ENCODE results near the gene SLAMF7. TPM values are rescaled to one million over a fixed set of nuclear protein-coding genes. Genes with fewer than 3 reads are reported as not detected.

Gene SLAMF7
- total RNA-seq, 1 experiment from 2014 or later, result 2.6 TPM

GRCh38 chr1:160773093-160773492 lies 34.0 kb downstream of the SLAMF7 start:
- Mint-ChIP-seq H3K4me3 (ENCODE audit: low read depth, unreplicated experiment) (no peak overlapping the region), H3K36me3 (ENCODE audit: insufficient read depth, unreplicated experiment) (no peaks in the 10 kb centered on the region), H3K27me3 (ENCODE audit: unreplicated experiment) (peaks cover 15% of the 10 kb centered on the region), H3K4me1 (ENCODE audit: low read depth, unreplicated experiment) (peaks cover 2% of the 10 kb centered on the region), H3K27ac (ENCODE audit: unreplicated experiment) (no peak overlapping the region), H3K9me3 (ENCODE audit: low read depth, unreplicated experiment) (no peaks in the 10 kb centered on the region)
- no TSS peak for BruUV-seq (replicated peaks)
- CTCF ChIA-PET, result no interaction called here
- intact Hi-C loops (cut with micrococcal nuclease; ENCODE audit: unreplicated experiment), result no loop called here
- TF ChIP-seq CTCF (IDR thresholded peaks at IDR 0.05; ENCODE audit: unreplicated experiment), result no peak
- DNase-seq, result no peak

GRCh38 chr1:160774886-160775719 lies 36.1 kb downstream of the SLAMF7 start:
- intact Hi-C loops (cut with micrococcal nuclease; ENCODE audit: unreplicated experiment), result no loop called here
- no peak for DNase-seq
- no peak overlapping the region for H3K27ac Mint-ChIP-seq (ENCODE audit: unreplicated experiment)
- TF ChIP-seq CTCF (IDR thresholded peaks at IDR 0.05; ENCODE audit: unreplicated experiment), result no peak
- H3K9me3 Mint-ChIP-seq (ENCODE audit: low read depth, unreplicated experiment), result no peaks in the 10 kb centered on the region
- BruUV-seq (replicated peaks), result no TSS peak
- H3K4me3 Mint-ChIP-seq (ENCODE audit: low read depth, unreplicated experiment), result no peak overlapping the region
- H3K4me1 Mint-ChIP-seq (ENCODE audit: low read depth, unreplicated experiment), result peaks cover under 1% of the 10 kb centered on the region
- H3K27me3 Mint-ChIP-seq (ENCODE audit: unreplicated experiment), result peaks cover 6% of the 10 kb centered on the region
- CTCF ChIA-PET, result interaction anchor here (0.5 to 0.6 kb wide), 2 partner anchors 215 to 357 kb away, joined by 3 to 5 read pairs; no protein-coding TSS in a partner anchor
- no peaks in the 10 kb centered on the region for H3K36me3 Mint-ChIP-seq (ENCODE audit: insufficient read depth, unreplicated experiment)

GRCh38 chr1:160776178-160776577 lies 37.1 kb downstream of the SLAMF7 start:
- intact Hi-C loops (cut with micrococcal nuclease; ENCODE audit: unreplicated experiment), result no loop called here

GRCh38 chr1:160777486-160778089 lies 38.5 kb downstream of the SLAMF7 start:
- intact Hi-C loops (cut with micrococcal nuclease; ENCODE audit: unreplicated experiment), result loop anchor here (1.0 kb wide), 1 partner anchor 53 kb away; no protein-coding TSS in a partner anchor
- no TSS peak for BruUV-seq (replicated peaks)
- peaks cover 24% of the 10 kb centered on the region for H3K4me1 Mint-ChIP-seq (ENCODE audit: low read depth, unreplicated experiment)
- no peaks in the 10 kb centered on the region for H3K27me3 Mint-ChIP-seq (ENCODE audit: unreplicated experiment)
- H3K4me3 Mint-ChIP-seq (ENCODE audit: low read depth, unreplicated experiment), result no peak overlapping the region
- peak; percentile 68 for TF ChIP-seq CTCF (IDR thresholded peaks at IDR 0.05; ENCODE audit: unreplicated experiment)
- H3K27ac Mint-ChIP-seq (ENCODE audit: unreplicated experiment), result no peak overlapping the region
- DNase-seq, result peak; percentile 58
- peaks cover 7% of the 10 kb centered on the region for H3K36me3 Mint-ChIP-seq (ENCODE audit: insufficient read depth, unreplicated experiment)
- H3K9me3 Mint-ChIP-seq (ENCODE audit: low read depth, unreplicated experiment), result no peaks in the 10 kb centered on the region
- CTCF ChIA-PET, result interaction anchor here (1.9 to 2.2 kb wide), 2 partner anchors 53 to 173 kb away, joined by 6 to 13 read pairs; no protein-coding TSS in a partner anchor

More at GRCh38 chr1:160776178-160776577, 37.1 kb downstream of the SLAMF7 start:
- H3K27ac Mint-ChIP-seq (ENCODE audit: unreplicated experiment), result no peak overlapping the region
- peaks cover 11% of the 10 kb centered on the region for H3K4me1 Mint-ChIP-seq (ENCODE audit: low read depth, unreplicated experiment)
- H3K4me3 Mint-ChIP-seq (ENCODE audit: low read depth, unreplicated experiment), result no peak overlapping the region
- no peak for DNase-seq
- TF ChIP-seq CTCF (IDR thresholded peaks at IDR 0.05; ENCODE audit: unreplicated experiment), result no peak
- peaks cover under 1% of the 10 kb centered on the region for H3K36me3 Mint-ChIP-seq (ENCODE audit: insufficient read depth, unreplicated experiment)
- no TSS peak for BruUV-seq (replicated peaks)
- no peaks in the 10 kb centered on the region for H3K9me3 Mint-ChIP-seq (ENCODE audit: low read depth, unreplicated experiment)
- CTCF ChIA-PET, result interaction anchor here (1.9 to 2.2 kb wide), 2 partner anchors 55 to 174 kb away, joined by 6 to 13 read pairs; no protein-coding TSS in a partner anchor
- no peaks in the 10 kb centered on the region for H3K27me3 Mint-ChIP-seq (ENCODE audit: unreplicated experiment)
